HG02610 (cell line): ENCODE measurements around the gene FKBP1A.
"Not testable (repeated sequence)": the region's sequence is repeated elsewhere in the genome, so short reads cannot be mapped to it uniquely, and the experiment has no call there.

Experiments
- ATAC-seq: cut with Tn5 transposase; IDR thresholded peaks from one replicate; pipeline ENCODE4 v1.9.1; 2021; ENCODE audit warnings: mild to moderate bottlenecking, moderate library complexity; ENCODE audit not compliant: unreplicated experiment

The FKBP1A gene

GRCh38 chr20:1417790-1418189 lies 24.9 kb upstream of the FKBP1A start:
- no peak for ATAC-seq

GRCh38 chr20:1417273-1417672 lies 24.4 kb upstream of the FKBP1A start:
- no peak for ATAC-seq

GRCh38 chr20:1415667-1416468 lies 23.0 kb upstream of the FKBP1A start:
- ATAC-seq, result no peak

GRCh38 chr20:1414982-1415381 lies 22.1 kb upstream of the FKBP1A start:
- ATAC-seq, result no peak

- ATAC-seq, result no peak
Observed at GRCh38 chr20:1405801-1406200, 12.9 kb upstream of the FKBP1A start.

GRCh38 chr20:1403624-1404023 lies 10.8 kb upstream of the FKBP1A start:
- ATAC-seq, result no peak

- ATAC-seq, result no peak
Observed at GRCh38 chr20:1402149-1402548, 9.3 kb upstream of the FKBP1A start.

GRCh38 chr20:1401451-1401907 lies 8.6 kb upstream of the FKBP1A start:
- ATAC-seq, result no peak

- not testable (repeated sequence) for ATAC-seq
Observed at GRCh38 chr20:1399678-1400366, 7.0 kb upstream of the FKBP1A start.

- not testable (repeated sequence) for ATAC-seq
Observed at GRCh38 chr20:1398185-1398584, 5.3 kb upstream of the FKBP1A start.

- no peak for ATAC-seq
Observed at GRCh38 chr20:1397710-1398109, 4.9 kb upstream of the FKBP1A start.

GRCh38 chr20:1396702-1397101 lies 3.8 kb upstream of the FKBP1A start:
- no peak for ATAC-seq

GRCh38 chr20:1396264-1396663 lies 3.4 kb upstream of the FKBP1A start:
- ATAC-seq, result no peak

GRCh38 chr20:1394686-1395085 lies 1.8 kb upstream of the FKBP1A start:
- ATAC-seq, result no peak

GRCh38 chr20:1393507-1393882 lies 641 bp upstream of the FKBP1A start:
- ATAC-seq, result no peak

GRCh38 chr20:1392443-1392692 lies 486 bp downstream of the FKBP1A start:
- ATAC-seq, result no peak

GRCh38 chr20:1391640-1392442 lies 1.0 kb downstream of the FKBP1A start:
- no peak for ATAC-seq

- ATAC-seq, result no peak
Observed at GRCh38 chr20:1390581-1391403, 2.1 kb downstream of the FKBP1A start.

GRCh38 chr20:1389703-1390580 lies 2.9 kb downstream of the FKBP1A start:
- ATAC-seq, result no peak
